Activated CD8-positive, alpha-beta memory T cell treated with anti-CD3 and anti-CD28 coated beads for 36 hours (primary cell): Measurements from ENCODE around the gene ZNF32. TPM values are rescaled to one million over a fixed set of nuclear protein-coding genes. Genes with fewer than 3 reads are reported as not detected.

Source experiments
- CTCF ChIA-PET: fragments of 350-600 bp; sonication (Branson Sonifier 250); formaldehyde crosslinking; loops from one replicate; lab custom pipeline; 2021; ENCODE audit warnings: antibody characterized with exemption; lab: Charles Lee
- POLR2A ChIA-PET: fragments of 350-600 bp; sonication (Branson Sonifier 250); formaldehyde crosslinking; loops from one replicate; lab custom pipeline; 2021; ENCODE audit warnings: antibody characterized with exemption; lab: Charles Lee
- total RNA-seq, 2 experiments: library from RNA; stranded (reverse); gene quantifications; one replicate each; pipeline ENCODE4 v1.2.3, GENCODE V29; 2021

Gene ZNF32
- total RNA-seq, 2 experiments from 2014 or later, result 12.7 to 13.7 TPM

DNA sequence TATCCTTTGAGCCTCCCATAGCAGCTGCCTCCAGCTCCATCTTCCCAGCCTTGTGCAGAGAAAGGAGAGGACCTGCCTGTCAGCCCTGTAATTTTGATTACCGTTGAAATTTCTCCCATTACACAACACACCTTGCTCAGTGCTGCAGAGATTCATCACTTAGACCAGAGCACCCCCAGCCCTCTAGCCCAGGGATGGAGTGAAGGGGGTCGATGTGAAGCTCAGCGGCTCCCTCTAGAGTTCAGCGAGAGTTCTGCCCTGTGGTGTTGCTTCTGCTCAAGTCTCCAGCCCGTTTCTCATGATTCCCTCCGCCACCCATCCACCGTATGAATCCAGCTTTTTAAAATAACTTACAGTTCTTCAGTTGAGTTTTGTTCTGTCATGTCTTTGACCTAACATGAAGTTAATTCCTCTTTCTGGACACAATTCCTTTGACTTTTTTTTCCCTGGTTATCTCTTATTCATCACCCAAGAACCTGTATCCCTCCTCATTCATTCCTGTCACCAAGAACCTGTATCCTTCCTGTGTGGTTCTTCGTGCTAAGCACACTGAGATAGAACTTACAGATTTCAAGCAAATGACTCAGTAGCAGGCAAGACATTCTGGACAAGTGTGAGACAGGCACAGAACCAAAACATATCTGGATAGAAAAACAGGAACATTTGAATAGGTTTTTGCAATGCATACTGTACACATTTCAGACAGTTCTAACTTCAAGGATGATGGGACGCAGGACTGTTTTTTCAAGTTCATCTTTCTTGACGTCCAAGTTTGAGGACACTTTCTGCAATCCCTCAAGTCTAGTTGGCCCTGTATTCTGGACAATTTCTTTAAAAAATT is 35.0 kb upstream of the ZNF32 start:
- ChIA-PET POLR2A (interaction anchor here (0.9 kb wide), 1 partner anchor 95 kb away, joined by 3 read pairs; no protein-coding TSS in a partner anchor), CTCF (interaction anchor here (1.4 to 1.5 kb wide), 2 partner anchors 8 to 10 kb away, joined by 4 to 7 read pairs; no protein-coding TSS in a partner anchor)

DNA sequence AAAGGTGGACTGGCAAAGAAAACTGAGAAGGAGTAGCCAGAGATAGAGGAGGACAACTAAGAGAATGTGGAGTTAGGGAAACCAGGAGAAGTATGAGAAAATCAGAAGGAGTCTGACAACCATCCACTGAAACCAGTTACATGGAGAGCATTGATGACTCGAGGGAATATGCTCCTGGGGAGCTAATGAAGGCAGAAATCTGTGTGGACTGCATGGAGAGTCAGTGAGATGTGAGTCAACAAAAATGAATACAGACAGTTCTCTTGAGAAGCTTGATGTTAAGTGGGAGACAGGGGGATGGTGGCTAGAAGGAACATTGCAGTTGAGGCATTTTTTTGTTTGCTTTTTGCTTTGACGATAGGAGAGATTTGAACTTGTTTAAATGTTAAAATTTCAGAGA is 34.3 kb upstream of the ZNF32 start:
- POLR2A ChIA-PET, result interaction anchor here (0.9 kb wide), 1 partner anchor 95 kb away, joined by 3 read pairs; no protein-coding TSS in a partner anchor
- CTCF ChIA-PET, result interaction anchor here (1.4 to 1.5 kb wide), 2 partner anchors 9 kb away, joined by 4 to 7 read pairs; no protein-coding TSS in a partner anchor

GRCh38 chr10:43681721-43682120 is 33.0 kb upstream of the ZNF32 start:
- CTCF ChIA-PET, result interaction anchor here (0.8 kb wide), 1 partner anchor 9 kb away, joined by 3 read pairs; no protein-coding TSS in a partner anchor
- POLR2A ChIA-PET, result no interaction called here

GRCh38 chr10:43681220-43681619 is 32.5 kb upstream of the ZNF32 start:
- ChIA-PET CTCF (interaction anchor here (1.9 kb wide), 1 partner anchor 8 kb away, joined by 5 read pairs; no protein-coding TSS in a partner anchor), POLR2A (no interaction called here)

DNA sequence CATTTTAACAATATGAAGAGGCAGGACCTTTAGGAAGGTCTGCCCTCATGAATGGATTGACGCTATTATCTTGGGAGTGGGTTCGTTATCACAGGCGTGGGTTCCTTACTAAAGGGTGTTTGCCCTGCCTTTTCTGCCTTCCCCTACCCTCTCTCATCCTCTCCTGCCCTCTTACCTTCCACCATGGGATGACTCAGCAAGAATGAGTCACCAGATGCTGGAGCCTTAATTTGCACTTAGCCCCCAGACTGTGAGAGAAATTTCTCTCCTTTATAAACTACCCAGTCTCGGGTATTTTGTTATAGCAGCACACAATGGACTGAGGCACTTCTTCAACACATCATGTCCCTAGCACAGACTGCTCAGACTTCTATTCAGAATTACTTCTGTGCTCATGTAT is 31.4 kb upstream of the ZNF32 start:
- CTCF ChIA-PET, result interaction anchor here (1.9 kb wide), 1 partner anchor 10 kb away, joined by 5 read pairs; no protein-coding TSS in a partner anchor
- POLR2A ChIA-PET, result no interaction called here

GRCh38 chr10:43679509-43679908 is 30.8 kb upstream of the ZNF32 start:
- POLR2A ChIA-PET, result no interaction called here
- CTCF ChIA-PET, result interaction anchor here (1.9 kb wide), 1 partner anchor 10 kb away, joined by 5 read pairs; no protein-coding TSS in a partner anchor

- ChIA-PET POLR2A (no interaction called here), CTCF (no interaction called here)
These were observed 30.0 kb upstream of the ZNF32 start for GRCh38 chr10:43678654-43679053.

DNA sequence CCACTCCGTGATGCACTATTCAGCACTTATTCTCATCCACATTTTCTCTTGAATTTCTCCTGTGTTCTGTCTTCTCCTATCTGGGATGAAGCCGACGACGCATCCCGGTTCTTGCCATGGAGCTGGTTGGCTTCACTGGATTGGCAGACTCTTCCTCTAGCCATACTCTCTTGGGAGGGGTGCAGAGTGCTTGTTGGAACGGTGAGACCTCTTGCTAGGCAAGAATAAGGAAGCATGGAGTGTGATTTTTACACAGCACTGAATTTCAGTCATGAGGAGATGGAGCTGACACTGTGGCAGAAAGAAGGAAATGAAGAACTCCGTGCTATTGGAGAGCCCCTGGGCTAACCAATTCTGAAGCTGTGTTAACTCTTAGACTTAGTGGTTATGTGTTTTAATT is 28.2 kb upstream of the ZNF32 start:
- ChIA-PET POLR2A (no interaction called here), CTCF (no interaction called here)

GRCh38 chr10:43676331-43676730 is 27.6 kb upstream of the ZNF32 start:
- POLR2A ChIA-PET, result no interaction called here
- CTCF ChIA-PET, result no interaction called here

DNA sequence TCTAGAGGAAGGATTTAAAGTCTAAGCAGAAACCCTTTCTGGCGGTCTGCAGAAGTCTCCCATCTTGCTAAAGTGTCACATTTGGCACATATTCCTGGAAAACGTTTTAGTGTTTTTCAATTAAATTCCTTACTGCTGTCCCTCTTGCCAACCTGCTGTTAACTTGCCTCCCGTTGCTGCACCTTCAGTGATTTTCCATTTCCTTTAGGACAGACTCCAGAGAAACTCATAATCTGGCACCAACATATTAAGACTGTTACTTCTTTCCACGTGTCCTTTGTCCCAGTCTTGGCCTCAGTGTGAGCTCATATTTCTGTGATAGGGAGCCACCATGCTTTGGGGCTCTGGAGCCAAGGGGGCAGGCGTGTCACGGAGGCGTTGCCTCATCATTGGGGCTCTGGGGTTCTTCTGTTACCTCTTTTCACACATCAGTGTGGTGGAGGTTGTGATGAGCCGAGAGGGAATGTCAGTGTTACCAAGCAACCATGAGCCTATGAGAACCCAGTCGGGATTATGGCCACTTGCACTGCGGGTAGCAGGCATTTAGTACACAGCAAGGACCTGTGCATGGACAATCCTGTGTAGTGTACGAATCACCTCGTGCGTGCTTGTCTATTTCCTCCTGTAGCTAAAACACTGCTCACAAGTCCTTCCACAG is 26.0 kb upstream of the ZNF32 start:
- CTCF ChIA-PET, result interaction anchor here (1.0 to 2.7 kb wide), 3 partner anchors 9 to 15 kb away, joined by 3 to 7 read pairs (median 3); no protein-coding TSS in a partner anchor
- POLR2A ChIA-PET, result no interaction called here

GRCh38 chr10:43673471-43673870 is 24.8 kb upstream of the ZNF32 start:
- POLR2A ChIA-PET, result no interaction called here
- CTCF ChIA-PET, result interaction anchor here (1.3 to 2.7 kb wide), 2 partner anchors 10 to 713 kb away, joined by 7 to 8 read pairs; no protein-coding TSS in a partner anchor

DNA sequence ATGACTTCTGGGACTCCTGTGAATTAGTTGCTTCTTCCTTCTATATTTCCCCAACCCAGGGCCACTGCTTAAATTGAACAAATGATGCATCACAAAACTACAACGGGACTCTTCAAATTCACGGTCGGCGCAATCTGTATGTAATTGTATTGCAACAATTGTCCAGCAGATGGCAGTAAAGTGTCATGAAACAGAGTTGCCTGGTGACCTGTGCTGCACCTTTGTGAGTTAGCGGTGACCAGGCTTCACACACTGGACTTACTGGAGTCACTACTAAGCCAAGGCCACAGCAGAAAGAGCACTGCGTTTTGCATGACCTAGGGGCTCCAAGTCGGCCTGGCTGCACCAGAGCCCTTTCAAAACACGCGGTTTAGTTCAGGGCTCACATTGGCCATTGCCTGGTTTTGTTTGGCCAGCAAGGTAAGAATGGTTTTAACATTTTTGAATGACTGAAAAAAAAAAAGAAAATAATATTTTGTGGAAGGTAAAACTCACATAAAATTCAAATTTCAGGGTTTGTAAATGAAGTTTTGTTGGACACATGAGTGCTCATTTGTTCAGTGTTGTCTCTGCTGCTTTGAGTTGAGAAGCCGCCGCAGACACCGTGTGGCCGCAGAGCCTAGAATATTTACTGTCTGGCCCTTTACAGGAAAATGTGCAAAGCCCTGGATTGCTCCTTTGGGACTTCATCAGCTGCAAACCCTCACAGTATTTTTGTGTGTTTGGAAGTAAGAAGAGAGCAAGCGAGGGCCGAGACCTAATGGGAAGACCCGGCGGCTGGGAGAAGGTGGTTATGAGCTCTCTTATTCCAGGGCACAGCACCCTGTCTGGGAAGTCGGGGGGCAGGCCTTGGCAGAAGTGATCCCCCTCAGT is 23.2 kb upstream of the ZNF32 start:
- POLR2A ChIA-PET, result no interaction called here
- CTCF ChIA-PET, result interaction anchor here (0.7 to 1.3 kb wide), 5 partner anchors 10 to 1185 kb away, joined by 3 to 8 read pairs (median 3); no protein-coding TSS in a partner anchor

- POLR2A ChIA-PET, result no interaction called here
- CTCF ChIA-PET, result no interaction called here
These were observed 20.7 kb upstream of the ZNF32 start for GRCh38 chr10:43669386-43669785.

DNA sequence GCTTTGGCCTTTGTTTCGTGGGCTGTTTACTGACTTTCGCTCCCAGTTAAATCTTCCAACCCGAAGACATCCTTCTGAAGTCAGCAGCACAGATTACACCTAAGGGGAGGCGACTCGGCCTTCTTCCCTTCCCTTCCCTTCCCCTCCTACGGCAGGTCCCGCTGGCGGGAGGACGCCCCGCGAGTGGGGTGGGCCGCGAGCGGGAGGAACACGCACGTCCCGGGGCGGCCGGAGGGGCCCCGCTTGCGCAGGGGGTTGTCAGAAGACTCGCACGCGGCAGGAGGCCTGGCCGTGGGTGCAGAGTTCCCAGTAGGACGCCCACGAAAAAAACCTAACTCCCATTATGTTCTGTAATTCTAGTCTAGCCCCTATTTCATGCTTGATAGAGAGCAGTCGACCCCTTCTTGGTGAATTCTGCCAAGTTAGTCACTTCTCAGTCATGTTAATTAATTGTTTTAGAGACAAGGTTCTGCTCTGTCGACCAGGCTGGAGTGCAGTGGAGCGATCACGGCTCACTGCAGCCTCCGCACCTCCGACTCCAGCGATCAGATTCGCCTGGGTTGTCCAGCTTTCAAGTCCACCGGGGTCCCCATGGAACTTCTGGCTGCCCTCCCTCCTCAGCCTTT is 19.2 kb upstream of the ZNF32 start:
- CTCF ChIA-PET, result no interaction called here
- POLR2A ChIA-PET, result no interaction called here

- CTCF ChIA-PET, result interaction anchor here (0.7 to 1.0 kb wide), 3 partner anchors 22 to 1313 kb away, joined by 3 to 8 read pairs (median 3); no protein-coding TSS in a partner anchor
- POLR2A ChIA-PET, result no interaction called here
These were observed 18.6 kb upstream of the ZNF32 start for GRCh38 chr10:43667317-43667731.

- POLR2A ChIA-PET, result no interaction called here
These were observed 17.9 kb upstream of the ZNF32 start for GRCh38 chr10:43666552-43666951.

GRCh38 chr10:43665054-43665453 is 16.4 kb upstream of the ZNF32 start:
- ChIA-PET CTCF (no interaction called here), POLR2A (no interaction called here)

More at GRCh38 chr10:43666552-43666951, 17.9 kb upstream of the ZNF32 start:
- CTCF ChIA-PET, result interaction anchor here (0.7 to 1.0 kb wide), 3 partner anchors 23 to 1314 kb away, joined by 3 to 8 read pairs (median 3); no protein-coding TSS in a partner anchor

DNA sequence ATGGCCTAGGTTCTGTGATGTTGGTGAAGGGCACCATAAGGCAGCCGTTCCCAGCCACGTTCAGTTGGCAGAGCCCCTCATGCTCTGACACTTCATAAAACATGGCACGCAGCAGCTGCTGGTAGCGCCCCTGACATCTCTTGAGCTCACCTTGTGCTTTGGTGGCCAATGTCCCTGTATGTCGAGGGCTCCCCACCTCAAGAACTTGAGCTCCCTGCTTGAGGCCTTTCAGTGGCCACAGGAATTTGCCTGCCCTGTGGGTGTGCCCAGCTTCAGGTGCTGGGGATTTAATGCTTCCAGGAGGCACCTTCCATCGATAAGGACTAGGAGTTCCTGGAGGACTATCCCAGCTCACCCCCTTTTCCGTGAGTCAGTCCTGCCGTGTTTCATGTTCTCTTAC is 9.5 kb upstream of the ZNF32 start:
- ChIA-PET CTCF (no interaction called here), POLR2A (no interaction called here)
